Thoracic aorta (tissue), 2 donors: ENCODE data around the gene ACTN1. TPM values are rescaled to one million over a fixed set of nuclear protein-coding genes. Genes with fewer than 3 reads are reported as not detected.

Experiments used
- ATAC-seq: fragments of 150-250 bp; one replicate; pipeline ENCODE4 v1.8.0; 2017; ENCODE audit warnings: low read depth; ENCODE audit not compliant: insufficient number of reproducible peaks, low FRiP score
- DNase-seq: peaks from one replicate; pipeline ENCODE4 v3.0.0-alpha.2; 2020; ENCODE audit warnings: low spot score
- H3K27ac ChIP-seq, 2 donors: fragments of 200-600 bp; sonication (generic); 1 replicate in 1 of 2; 2 replicates in 1 of 2; pipeline ENCODE4 v1.5.1; 2016; ENCODE audit warnings: mild to moderate bottlenecking in 2 of 2, moderate library complexity in 2 of 2
- H3K27me3 ChIP-seq: fragments of 200-600 bp; sonication (generic); replicated peaks from 2 replicates; pipeline ENCODE4 v1.6.0; 2016; ENCODE audit warnings: mild to moderate bottlenecking; ENCODE audit not compliant: insufficient read depth
- H3K36me3 ChIP-seq: fragments of 200-600 bp; sonication (generic); one replicate; pipeline ENCODE4 v1.5.1; 2016
- H3K4me1 ChIP-seq, 2 donors: fragments of 200-600 bp; sonication (generic); 1 replicate in 1 of 2; 2 replicates in 1 of 2; pipeline versions ENCODE4 v1.5.1 to v1.6.0; 2016; ENCODE audit warnings: low read depth in 2 of 2, mild to moderate bottlenecking in 1 of 2; ENCODE audit not compliant: control insufficient read depth in 1 of 2
- H3K4me3 ChIP-seq: fragments of 200-600 bp; sonication (generic); 2 replicates; pipeline ENCODE4 v1.5.1; 2016; ENCODE audit warnings: mild to moderate bottlenecking
- H3K9me3 ChIP-seq: fragments of 200-600 bp; sonication (generic); 2 replicates; pipeline ENCODE4 v1.5.1; 2016
- CTCF ChIP-seq: fragments of 200-600 bp; sonication (generic); IDR thresholded peaks from one replicate; pipeline ENCODE4 v1.5.1; 2019; ENCODE audit warnings: antibody characterized with exemption
- total RNA-seq, 2 donors: library from RNA; depleted of rRNA; stranded (reverse); fragments of >200 nt; gene quantifications; one replicate each; pipeline versions ENCODE4 v1.1.0 to v1.2.3, GENCODE V29; 2016

The ACTN1 gene
- total RNA-seq, 2 donors from 2014 or later: 1,201 to 1,291 TPM

GRCh38 chr14:68939893-68940613 is 39.0 kb downstream of the ACTN1 start:
- Histone ChIP-seq H3K9me3 (no peaks in the 10 kb centered on the region), H3K27me3 (no peaks in the 10 kb centered on the region), H3K27ac (peak overlapping the region; percentile 94 to 97), H3K4me1 (peaks cover 76 to 98% of the 10 kb centered on the region in 2 donors), H3K36me3 (no peaks in the 10 kb centered on the region), H3K4me3 (peak overlapping the region; percentile 41)
- peak; percentile 66 for ATAC-seq
- TF ChIP-seq CTCF: no peak
- DNase-seq: peak; percentile 78

GRCh38 chr14:68939181-68939892 is 39.8 kb downstream of the ACTN1 start:
- no peak for TF ChIP-seq CTCF
- no peaks in the 10 kb centered on the region for H3K9me3 ChIP-seq
- peak overlapping the region; percentile 92 to 97 for H3K27ac ChIP-seq
- no peak for ATAC-seq
- H3K36me3 ChIP-seq: no peaks in the 10 kb centered on the region
- peak overlapping the region; percentile 41 for H3K4me3 ChIP-seq
- peaks cover 72 to 98% of the 10 kb centered on the region in 2 donors for H3K4me1 ChIP-seq
- H3K27me3 ChIP-seq: no peaks in the 10 kb centered on the region
- no peak for DNase-seq

- Histone ChIP-seq H3K27me3 (no peaks in the 10 kb centered on the region), H3K36me3 (no peaks in the 10 kb centered on the region), H3K4me3 (peak overlapping the region; percentile 41), H3K4me1 (peaks cover 71 to 98% of the 10 kb centered on the region in 2 donors), H3K9me3 (no peaks in the 10 kb centered on the region), H3K27ac (peak overlapping the region; percentile 92 to 97)
- ATAC-seq (no peak), DNase-seq (no peak)
- no peak for TF ChIP-seq CTCF
Observed at GRCh38 chr14:68938271-68939150, 40.6 kb downstream of the ACTN1 start.

GRCh38 chr14:68937471-68938270 is 41.4 kb downstream of the ACTN1 start:
- H3K9me3 ChIP-seq: no peaks in the 10 kb centered on the region
- no peak overlapping the region for H3K4me3 ChIP-seq
- peaks cover 73 to 98% of the 10 kb centered on the region in 2 donors for H3K4me1 ChIP-seq
- DNase-seq (no peak), ATAC-seq (no peak)
- H3K27ac ChIP-seq: peak overlapping the region; percentile 92 to 97
- H3K27me3 ChIP-seq: no peaks in the 10 kb centered on the region
- no peaks in the 10 kb centered on the region for H3K36me3 ChIP-seq
- TF ChIP-seq CTCF: no peak
